ENCODE results near the gene PPFIBP2.

GRCh38 chr11:7500251-7500650, 13.5 kb upstream of the PPFIBP2 start:
- TF ChIP-seq EP300 (IDR thresholded peaks at IDR 0.05) (no peak), CTCF (IDR thresholded peaks at IDR 0.05) (no peak)
